Measurements from ENCODE around the gene ZFP92.

- no peak for TF ChIP-seq CTCF (conservative IDR thresholded peaks at IDR 0.05 in 1 of 2, IDR thresholded peaks at IDR 0.05 in 1 of 2; ENCODE audit: extremely low read depth in 1 of 2, insufficient read depth in 1 of 2, low read depth in 1 of 2, low read length in 2 of 2)
- TF ChIP-seq EZH2 (IDR thresholded peaks at IDR 0.05; ENCODE audit: borderline replicate concordance, low read length): no peak
Observed at GRCh38 chrX:153420851-153421599, 9.8 kb downstream of the ZFP92 start.

Measured in mammary epithelial cell (primary cell).